Measurements from ENCODE around the gene LPO.

DNA sequence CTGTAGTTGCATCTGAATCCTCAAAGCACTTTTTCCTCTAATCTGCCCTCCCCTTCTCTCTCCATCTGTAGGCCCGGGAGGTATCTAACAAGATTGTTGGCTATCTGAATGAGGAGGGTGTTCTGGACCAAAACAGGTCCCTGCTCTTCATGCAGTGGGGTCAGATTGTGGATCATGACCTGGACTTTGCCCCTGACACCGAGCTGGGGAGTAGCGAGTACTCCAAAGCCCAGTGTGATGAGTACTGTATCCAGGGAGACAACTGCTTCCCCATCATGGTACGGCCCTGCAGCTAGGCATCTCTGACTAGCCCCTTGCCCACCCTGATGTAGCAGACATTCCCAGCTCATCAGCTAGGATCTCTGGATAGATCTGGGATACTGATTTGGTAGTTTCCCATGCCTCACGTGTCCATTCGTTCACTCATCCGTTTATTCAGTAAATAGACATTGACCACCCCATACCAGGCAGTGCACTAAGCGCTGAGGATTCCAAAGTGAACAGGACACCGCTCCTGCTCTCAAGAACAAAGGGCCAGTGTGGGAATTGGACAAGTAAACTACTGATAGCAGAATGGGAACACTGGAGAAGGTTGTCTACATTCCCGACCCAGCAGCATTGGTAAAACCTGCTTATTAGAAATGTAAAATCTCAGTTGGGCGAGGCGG, 12.1 kb downstream of the LPO start:
- TF ChIP-seq, protein P1, sequence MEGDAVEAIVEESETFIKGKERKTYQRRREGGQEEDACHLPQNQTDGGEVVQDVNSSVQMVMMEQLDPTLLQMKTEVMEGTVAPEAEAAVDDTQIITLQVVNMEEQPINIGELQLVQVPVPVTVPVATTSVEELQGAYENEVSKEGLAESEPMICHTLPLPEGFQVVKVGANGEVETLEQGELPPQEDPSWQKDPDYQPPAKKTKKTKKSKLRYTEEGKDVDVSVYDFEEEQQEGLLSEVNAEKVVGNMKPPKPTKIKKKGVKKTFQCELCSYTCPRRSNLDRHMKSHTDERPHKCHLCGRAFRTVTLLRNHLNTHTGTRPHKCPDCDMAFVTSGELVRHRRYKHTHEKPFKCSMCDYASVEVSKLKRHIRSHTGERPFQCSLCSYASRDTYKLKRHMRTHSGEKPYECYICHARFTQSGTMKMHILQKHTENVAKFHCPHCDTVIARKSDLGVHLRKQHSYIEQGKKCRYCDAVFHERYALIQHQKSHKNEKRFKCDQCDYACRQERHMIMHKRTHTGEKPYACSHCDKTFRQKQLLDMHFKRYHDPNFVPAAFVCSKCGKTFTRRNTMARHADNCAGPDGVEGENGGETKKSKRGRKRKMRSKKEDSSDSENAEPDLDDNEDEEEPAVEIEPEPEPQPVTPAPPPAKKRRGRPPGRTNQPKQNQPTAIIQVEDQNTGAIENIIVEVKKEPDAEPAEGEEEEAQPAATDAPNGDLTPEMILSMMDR (IDR thresholded peaks at IDR 0.05), result no peak
- TF ChIP-seq POLR2A (IDR thresholded peaks at IDR 0.05), result no peak

Data from lower leg skin (tissue), 3 donors.